Osteocyte (in vitro differentiated cells): ENCODE measurements around the gene PLCB4. TPM values are rescaled to one million over a fixed set of nuclear protein-coding genes. Genes with fewer than 3 reads are reported as not detected.

Experiments used
- DNase-seq: peaks from one replicate; pipeline ENCODE4 v3.0.0; 2021; ENCODE audit warnings: mixed read lengths; ENCODE audit not compliant: unreplicated experiment; ENCODE audit errors: extremely low spot score
- H3K27ac Mint-ChIP-seq: one replicate; pipeline ENCODE4 v1.8.0; 2021; ENCODE audit warnings: mild to moderate bottlenecking, mixed read lengths; ENCODE audit not compliant: unreplicated experiment
- H3K27me3 Mint-ChIP-seq: one replicate; pipeline ENCODE4 v1.8.0; 2021; ENCODE audit warnings: mixed read lengths; ENCODE audit not compliant: unreplicated experiment
- H3K36me3 Mint-ChIP-seq: one replicate; pipeline ENCODE4 v1.8.0; 2021; ENCODE audit warnings: mixed read lengths; ENCODE audit not compliant: unreplicated experiment
- H3K4me1 Mint-ChIP-seq: one replicate; pipeline ENCODE4 v1.8.0; 2021; ENCODE audit warnings: mixed read lengths; ENCODE audit not compliant: unreplicated experiment
- H3K4me3 Mint-ChIP-seq: one replicate; pipeline ENCODE4 v1.8.0; 2021; ENCODE audit warnings: mild to moderate bottlenecking, moderate library complexity, mixed read lengths; ENCODE audit not compliant: unreplicated experiment
- H3K9me3 Mint-ChIP-seq: one replicate; pipeline ENCODE4 v1.8.0; 2021; ENCODE audit warnings: mixed read lengths; ENCODE audit not compliant: unreplicated experiment
- CTCF ChIP-seq: fragments of 200-600 bp; sonication (generic); IDR thresholded peaks from 2 replicates; pipeline ENCODE4 v1.5.0; 2021; ENCODE audit warnings: antibody characterized with exemption, mild to moderate bottlenecking, moderate library complexity
- total RNA-seq: library from RNA; stranded (reverse); gene quantifications from 2 replicates; pipeline ENCODE4 v1.2.1, GENCODE V29; 2021

Gene PLCB4
- total RNA-seq, 1 donor from 2014 or later = 5.3 TPM

DNA sequence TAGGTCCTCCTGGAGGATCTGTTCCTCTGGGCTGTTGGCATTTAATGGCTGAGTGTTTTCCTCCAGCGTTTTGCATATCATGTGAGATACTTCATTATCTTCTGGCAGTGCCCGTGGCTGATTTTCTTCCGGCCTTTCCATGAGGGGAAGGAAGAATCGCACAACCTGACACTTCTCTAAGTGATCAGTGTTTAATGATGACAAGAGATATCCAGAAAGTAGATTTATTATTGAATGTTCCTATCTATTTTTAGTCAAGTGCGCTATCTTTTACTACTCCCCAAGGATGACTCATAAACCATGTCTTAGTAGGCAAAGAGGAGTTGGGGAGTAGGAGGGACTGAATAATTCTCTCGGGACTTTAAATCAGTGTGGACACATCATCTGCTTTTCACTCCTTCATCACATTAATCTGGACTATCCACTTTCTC is 149.7 kb downstream of the PLCB4 start:
- Mint-ChIP-seq H3K27me3 (no peaks in the 10 kb centered on the region), H3K4me1 (peaks cover 13% of the 10 kb centered on the region), H3K4me3 (no peak overlapping the region), H3K36me3 (no peaks in the 10 kb centered on the region), H3K9me3 (no peaks in the 10 kb centered on the region), H3K27ac (no peak overlapping the region)
- no peak for TF ChIP-seq CTCF
- DNase-seq = no peak

GRCh38 chr20:9220874-9221547 is 152.1 kb downstream of the PLCB4 start:
- H3K4me3 Mint-ChIP-seq = no peak overlapping the region
- H3K27me3 Mint-ChIP-seq = no peaks in the 10 kb centered on the region
- no peaks in the 10 kb centered on the region for H3K36me3 Mint-ChIP-seq
- TF ChIP-seq CTCF = no peak
- H3K4me1 Mint-ChIP-seq = peaks cover 16% of the 10 kb centered on the region
- no peaks in the 10 kb centered on the region for H3K9me3 Mint-ChIP-seq
- DNase-seq = no peak
- no peak overlapping the region for H3K27ac Mint-ChIP-seq

- no peak for DNase-seq
- Mint-ChIP-seq H3K4me1 (peaks cover 17% of the 10 kb centered on the region), H3K36me3 (no peaks in the 10 kb centered on the region), H3K27ac (no peak overlapping the region), H3K9me3 (no peaks in the 10 kb centered on the region), H3K4me3 (no peak overlapping the region), H3K27me3 (no peaks in the 10 kb centered on the region)
- no peak for TF ChIP-seq CTCF
These were observed 154.4 kb downstream of the PLCB4 start for GRCh38 chr20:9223296-9223695.

GRCh38 chr20:9225879-9226278 is 157.0 kb downstream of the PLCB4 start:
- H3K27ac Mint-ChIP-seq = no peak overlapping the region
- peaks cover 10% of the 10 kb centered on the region for H3K4me1 Mint-ChIP-seq
- no peaks in the 10 kb centered on the region for H3K9me3 Mint-ChIP-seq
- no peak for DNase-seq
- H3K36me3 Mint-ChIP-seq = no peaks in the 10 kb centered on the region
- H3K27me3 Mint-ChIP-seq = no peaks in the 10 kb centered on the region
- TF ChIP-seq CTCF = no peak
- no peak overlapping the region for H3K4me3 Mint-ChIP-seq

DNA sequence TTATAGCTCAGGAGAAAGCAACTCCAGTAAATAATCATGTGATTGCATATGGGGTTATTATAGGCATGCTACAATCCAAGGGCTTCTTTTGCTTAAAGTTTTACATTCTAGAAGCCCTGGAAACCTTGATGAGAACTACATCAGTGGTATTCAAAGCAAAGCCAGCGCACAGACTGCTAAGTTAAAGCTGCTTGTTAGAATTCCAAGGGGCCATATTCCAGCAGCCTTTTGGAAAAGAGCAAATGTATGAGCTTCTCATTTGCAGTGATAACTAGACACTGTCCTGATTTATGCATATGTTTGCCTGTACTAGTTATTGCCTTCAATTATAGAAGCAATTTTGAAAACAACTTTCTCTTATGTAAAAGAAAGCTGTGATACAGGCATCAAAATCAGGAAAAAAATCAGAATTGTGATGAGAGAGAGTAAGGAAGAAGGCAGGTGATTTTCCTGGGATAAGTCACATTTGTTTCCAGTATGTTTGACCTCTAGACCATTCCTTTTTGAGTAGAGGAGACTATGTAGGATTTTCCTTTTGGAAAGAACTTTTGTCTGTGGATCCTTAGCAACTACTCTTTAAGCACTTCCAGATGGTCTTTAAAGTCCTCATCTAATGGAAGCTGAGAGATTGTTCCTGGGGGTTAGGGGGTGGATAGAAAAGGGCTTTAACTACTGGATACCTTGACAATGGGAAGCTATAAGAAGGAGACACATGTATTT is 159.2 kb downstream of the PLCB4 start:
- DNase-seq = no peak
- TF ChIP-seq CTCF = no peak
- Mint-ChIP-seq H3K27ac (no peak overlapping the region), H3K4me3 (no peak overlapping the region), H3K36me3 (no peaks in the 10 kb centered on the region), H3K4me1 (peaks cover 10% of the 10 kb centered on the region), H3K27me3 (no peaks in the 10 kb centered on the region), H3K9me3 (no peaks in the 10 kb centered on the region)
